HepG2 (cell line): ENCODE results near the gene LMCD1. TPM values are rescaled to one million over a fixed set of nuclear protein-coding genes. Genes with fewer than 3 reads are reported as not detected.

Source experiments
- ATAC-seq: fragments of 200-7000 bp; cut with Tn5 transposase; 3 replicates; pipeline ENCODE4 v1.9.1; 2020; ENCODE audit warnings: mild to moderate bottlenecking, moderate library complexity
- BruUV-seq: library from RNA; stranded (reverse); fragments of 400-500 nt; replicated peaks from 2 replicates; lab custom pipeline; 2021; lab: Mats Ljungman, UMichigan
- CTCF ChIA-PET: fragments of 300-600 bp; formaldehyde crosslinking; extraction: SDS; loops from one replicate; lab custom pipeline; 2021; ENCODE audit warnings: low total read pairs, inconsistent platforms, low intra/inter-chr PET ratio; lab: Yijun Ruan, JAX
- POLR2A ChIA-PET: fragments of 350-600 bp; sonication (Branson Sonifier 250); formaldehyde crosslinking; loops from one replicate; lab custom pipeline; 2020; ENCODE audit warnings: antibody characterized with exemption, inconsistent platforms; lab: Yijun Ruan, JAX
- DNase-seq: peaks from one replicate; pipeline ENCODE4 v3.0.0-alpha.2; 2015; ENCODE audit warnings: low spot score
- FAIRE-seq: peaks from 3 replicates; lab custom pipeline; 2011; peaks lifted over from hg19 to GRCh38; lab: Jason Lieb, UNC
- H2AFZ ChIP-seq: one replicate; pipeline ENCODE4 v1.6.1; 2011; ENCODE audit warnings: low read length, inconsistent platforms
- H3K27ac ChIP-seq: fragments of 300-600 bp; 3 replicates; pipeline ENCODE4 v1.8.0; 2011; ENCODE audit warnings: mixed run types, mild to moderate bottlenecking, mixed read lengths, low read length, inconsistent platforms; ENCODE audit not compliant: insufficient read depth; ENCODE audit errors: extremely low read length
- H3K27me3 ChIP-seq, 2 experiments: fragments of 200-600 bp in 1 of 2; 2 replicates in 1 of 2; 3 replicates in 1 of 2; pipeline versions ENCODE4 v1.6.0 to v1.8.0; 2011; ENCODE audit warnings: low read length in 2 of 2, mild to moderate bottlenecking in 2 of 2, moderate library complexity in 2 of 2, inconsistent platforms in 1 of 2; ENCODE audit not compliant: insufficient read depth in 2 of 2, control insufficient read depth in 1 of 2
- H3K36me3 ChIP-seq, 2 experiments: fragments of 200-600 bp in 1 of 2; replicated peaks in 1 of 2; 2 replicates in 1 of 2; 3 replicates in 1 of 2; pipeline versions ENCODE4 v1.5.1 to v1.8.0; 2011; ENCODE audit warnings: low read length in 2 of 2, inconsistent platforms in 1 of 2; ENCODE audit not compliant: insufficient read depth in 2 of 2, control insufficient read depth in 1 of 2
- H3K4me1 ChIP-seq: 2 replicates; pipeline ENCODE4 v1.5.1; 2012; ENCODE audit warnings: low read length, inconsistent platforms; ENCODE audit not compliant: insufficient read depth
- H3K4me2 ChIP-seq: 2 replicates; pipeline ENCODE4 v1.6.0; 2011; ENCODE audit warnings: low read depth, low read length, inconsistent platforms
- H3K4me3 ChIP-seq, 3 experiments: fragments of 200-600 bp in 1 of 3; sonication (generic), shearing (Covaris generic) in 1 of 3; replicated peaks in 1 of 3; 2 replicates each; pipeline ENCODE4 v1.5.1; 2011 to 2016; ENCODE audit warnings: low read length in 3 of 3, inconsistent platforms in 2 of 3, low read depth in 2 of 3, mild to moderate bottlenecking in 2 of 3, control low read depth in 1 of 3, mixed read lengths in 1 of 3; ENCODE audit not compliant: insufficient read depth in 1 of 3
- H3K79me2 ChIP-seq: one replicate; pipeline ENCODE4 v1.6.1; 2011; ENCODE audit warnings: low read length, inconsistent platforms; ENCODE audit not compliant: insufficient read depth
- H3K9ac ChIP-seq: 2 replicates; pipeline ENCODE4 v1.6.0; 2011; ENCODE audit warnings: mild to moderate bottlenecking, low read depth, low read length, inconsistent platforms; ENCODE audit not compliant: insufficient read depth
- H3K9me3 ChIP-seq: 2 replicates; pipeline ENCODE4 v1.5.1; 2012; ENCODE audit warnings: mild to moderate bottlenecking, low read length
- H4K20me1 ChIP-seq: 2 replicates; pipeline ENCODE4 v1.6.0; 2011; ENCODE audit warnings: inconsistent platforms, mild to moderate bottlenecking, low read length, moderate library complexity; ENCODE audit not compliant: insufficient read depth
- ERF ChIP-seq: IDR thresholded peaks from 2 replicates; pipeline ENCODE4 v1.6.1; 2018; ENCODE audit warnings: missing biosample characterization, missing genetic modification reagents
- MZF1 ChIP-seq: sonication (generic); formaldehyde crosslinking; IDR thresholded peaks from 2 replicates; pipeline ENCODE4 v1.8.1; 2023; ENCODE audit warnings: mild to moderate bottlenecking, missing genetic modification reagents, borderline replicate concordance
- NFIB ChIP-seq: sonication (generic); formaldehyde crosslinking; IDR thresholded peaks from 2 replicates; pipeline ENCODE4 v1.9.0; 2021; ENCODE audit warnings: missing genetic modification reagents, mild to moderate bottlenecking, borderline replicate concordance
- RXRA ChIP-seq: sonication (generic); formaldehyde crosslinking; IDR thresholded peaks from 2 replicates; pipeline ENCODE4 v1.5.1; 2020; ENCODE audit warnings: missing genetic modification reagents
- SALL1 ChIP-seq: sonication (generic); formaldehyde crosslinking; IDR thresholded peaks from 2 replicates; pipeline ENCODE4 v1.8.0; 2022; ENCODE audit warnings: mild to moderate bottlenecking, missing genetic modification reagents
- ZNF205 ChIP-seq: IDR thresholded peaks from 2 replicates; pipeline ENCODE4 v1.6.1; 2018; ENCODE audit warnings: missing biosample characterization, missing genetic modification reagents
- ZNF703 ChIP-seq: sonication (generic); formaldehyde crosslinking; IDR thresholded peaks from 2 replicates; pipeline ENCODE4 v1.5.1; 2020; ENCODE audit warnings: missing genetic modification reagents, mild to moderate bottlenecking, moderate library complexity, borderline replicate concordance
- ZNF747 ChIP-seq: sonication (generic); formaldehyde crosslinking; IDR thresholded peaks from 2 replicates; pipeline ENCODE4 v1.8.1; 2023; ENCODE audit warnings: missing genetic modification reagents, mild to moderate bottlenecking, borderline replicate concordance
- WGBS: methylation state at CpG from one replicate; pipeline ENCODE4 v1.1.6; 2017; ENCODE audit warnings: low lambda C conversion rate; 5-methylcytosine and 5-hydroxymethylcytosine counted together
- in situ Hi-C: cut with HindIII; loops from 2 replicates; pipeline ENCODE4 v1.10.0; 2017; ENCODE audit warnings: low pct_unique_long_range_greater_than_20kb; ENCODE audit not compliant: extremely low pct_ligation_motif_present
- intact Hi-C: fragments of 100-400 bp; cut with micrococcal nuclease; formaldehyde crosslinking; loops from one replicate; pipeline ENCODE4 v1.10.0; 2022; ENCODE audit not compliant: unreplicated experiment
- polyA plus RNA-seq, 8 experiments: library from polyadenylated mRNA; depleted of rRNA in 3 of 8; stranded (reverse) in 7 of 8; unstranded in 1 of 8; fragments of >200 nt; fragmentation: Illumina TruSeq in 4 of 8; extraction: Trizol in 4 of 8; gene quantifications; 2 replicates each; pipeline versions ENCODE4 v1.2.1 to v1.2.3, GENCODE V29; 2011 to 2016; ENCODE audit warnings: low read depth in 4 of 8, missing spikeins in 1 of 8, mixed read lengths in 1 of 8; ENCODE audit not compliant: insufficient read depth in 1 of 8
- total RNA-seq, 5 experiments: library from RNA; depleted of rRNA; stranded (reverse); fragments of >200 nt; fragmentation: Illumina TruSeq; extraction: Trizol; gene quantifications; 2 replicates each; pipeline ENCODE4 v1.2.3, GENCODE V29; 2016; ENCODE audit warnings: low read depth in 1 of 5
- TF ChIP-seq, protein P1 (sequence below): sonication (generic); formaldehyde crosslinking; conservative IDR thresholded peaks from 2 replicates; pipeline ENCODE4 v1.4.0; 2020; ENCODE audit warnings: missing genetic modification reagents

Gene LMCD1
- total and polyA plus RNA-seq, 2 of the 13 experiments (the other 11 are each of a cell fraction or from before 2014, with no cell fraction given) = 6.2 to 7.1 TPM

DNA sequence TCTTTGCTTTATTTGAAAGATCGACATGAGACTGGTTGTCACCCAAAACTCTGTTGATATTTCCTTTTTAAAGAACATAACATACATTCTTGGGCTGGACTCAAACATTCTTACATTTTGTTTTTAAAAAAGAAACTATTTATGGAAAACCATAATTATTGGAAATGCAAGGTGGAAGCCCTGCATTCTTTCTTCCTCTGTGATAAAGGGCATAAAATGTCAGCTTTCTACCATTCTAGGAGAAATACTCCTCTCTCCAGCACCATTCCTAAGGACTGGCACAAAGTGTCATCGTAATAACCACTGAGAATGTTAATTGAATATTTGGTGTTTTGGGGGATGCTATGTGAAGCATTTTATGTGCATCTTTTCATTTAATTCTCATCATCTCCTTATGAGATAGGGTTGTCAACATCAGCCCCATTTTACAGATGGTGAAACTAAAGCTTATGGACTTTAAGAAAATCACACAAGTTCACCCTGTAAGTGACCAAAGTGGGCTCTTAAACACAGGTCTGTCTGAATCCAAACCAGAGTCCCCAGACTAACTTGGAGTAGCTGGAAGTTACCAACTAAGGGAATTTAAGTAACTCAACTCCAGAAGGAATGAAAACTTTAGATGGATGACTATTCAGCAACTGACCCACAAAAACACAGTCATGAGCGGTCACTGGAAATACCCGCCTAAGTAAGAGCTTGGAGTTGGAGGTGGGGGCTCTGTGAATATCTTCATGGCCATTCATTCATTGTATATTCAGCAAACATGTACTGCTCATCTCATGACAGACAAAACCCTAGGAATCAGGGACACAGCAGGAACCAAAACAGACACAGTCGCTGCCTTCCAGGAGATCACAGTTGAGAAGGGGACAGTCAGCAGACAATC, 45.9 kb upstream of the LMCD1 start:
- 71% methylated on average over 5 of the region's 5 CpGs for WGBS
- Histone ChIP-seq H3K4me1 (peaks cover 40% of the 10 kb centered on the region), H3K4me3 (no peak overlapping the region), H2AFZ (no peak overlapping the region), H3K79me2 (no peaks in the 10 kb centered on the region), H3K9me3 (no peaks in the 10 kb centered on the region), H3K9ac (no peak overlapping the region), H3K36me3 (no peaks in the 10 kb centered on the region), H4K20me1 (no peaks in the 10 kb centered on the region), H3K27me3 (no peaks in the 10 kb centered on the region), H3K27ac (no peak overlapping the region), H3K4me2 (no peak overlapping the region)
- no peak for TF ChIP-seq ZNF205 (CRISPR knock-in tag)
- TF ChIP-seq MZF1 (CRISPR knock-in tag) = no peak
- no peak for TF ChIP-seq ZNF747 (CRISPR knock-in tag)
- TF ChIP-seq NFIB (CRISPR knock-in tag) = no peak
- TF ChIP-seq ZNF703 = no peak
- TF ChIP-seq ERF (CRISPR knock-in tag) = no peak
- no peak for TF ChIP-seq SALL1
- TF ChIP-seq RXRA = no peak
- TF ChIP-seq, protein P1, sequence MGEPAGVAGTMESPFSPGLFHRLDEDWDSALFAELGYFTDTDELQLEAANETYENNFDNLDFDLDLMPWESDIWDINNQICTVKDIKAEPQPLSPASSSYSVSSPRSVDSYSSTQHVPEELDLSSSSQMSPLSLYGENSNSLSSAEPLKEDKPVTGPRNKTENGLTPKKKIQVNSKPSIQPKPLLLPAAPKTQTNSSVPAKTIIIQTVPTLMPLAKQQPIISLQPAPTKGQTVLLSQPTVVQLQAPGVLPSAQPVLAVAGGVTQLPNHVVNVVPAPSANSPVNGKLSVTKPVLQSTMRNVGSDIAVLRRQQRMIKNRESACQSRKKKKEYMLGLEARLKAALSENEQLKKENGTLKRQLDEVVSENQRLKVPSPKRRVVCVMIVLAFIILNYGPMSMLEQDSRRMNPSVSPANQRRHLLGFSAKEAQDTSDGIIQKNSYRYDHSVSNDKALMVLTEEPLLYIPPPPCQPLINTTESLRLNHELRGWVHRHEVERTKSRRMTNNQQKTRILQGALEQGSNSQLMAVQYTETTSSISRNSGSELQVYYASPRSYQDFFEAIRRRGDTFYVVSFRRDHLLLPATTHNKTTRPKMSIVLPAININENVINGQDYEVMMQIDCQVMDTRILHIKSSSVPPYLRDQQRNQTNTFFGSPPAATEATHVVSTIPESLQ (CRISPR knock-in tag) = no peak
- no peak for FAIRE-seq
- in situ Hi-C loops = no loop called here
- POLR2A ChIA-PET = no interaction called here
- CTCF ChIA-PET = no interaction called here
- intact Hi-C loops = no loop called here
- no peak for ATAC-seq
- BruUV-seq = no TSS peak
- DNase-seq = no peak
